BJ (cell line): Measurements from ENCODE around the gene ITPR3. TPM values are rescaled to one million over a fixed set of nuclear protein-coding genes. Genes with fewer than 3 reads are reported as not detected.

Source experiments
- CTCF ChIA-PET: fragments of 350-600 bp; formaldehyde crosslinking; extraction: SDS; loops from one replicate; lab custom pipeline; 2021; ENCODE audit warnings: antibody characterized with exemption, inconsistent platforms; lab: Yijun Ruan, JAX
- POLR2A ChIA-PET: fragments of 300-600 bp; sonication (Branson Sonifier 250); formaldehyde crosslinking; extraction: SDS; loops from one replicate; lab custom pipeline; 2021; ENCODE audit warnings: antibody characterized with exemption; lab: Charles Lee
- DNase-seq: peaks from one replicate; pipeline ENCODE4 v3.0.0-alpha.2; 2011; ENCODE audit warnings: low read depth
- H3K27me3 ChIP-seq: 2 replicates; pipeline ENCODE4 v1.6.0; 2011; ENCODE audit warnings: low read length; ENCODE audit not compliant: control insufficient read depth, insufficient read depth
- H3K36me3 ChIP-seq: 2 replicates; pipeline ENCODE4 v1.5.1; 2011; ENCODE audit warnings: low read length; ENCODE audit not compliant: control insufficient read depth, insufficient read depth
- H3K4me3 ChIP-seq: 2 replicates; pipeline ENCODE4 v1.5.1; 2011; ENCODE audit warnings: low read depth, mild to moderate bottlenecking, control low read depth, low read length
- polyA plus RNA-seq: library from polyadenylated mRNA; depleted of rRNA; stranded (reverse); fragments of >200 nt; gene quantifications from 2 replicates; pipeline ENCODE4 v1.2.3, GENCODE V29; 2011
- TF ChIP-seq, protein P1 (sequence below): IDR thresholded peaks from 2 replicates; pipeline ENCODE4 v1.5.1; 2011; ENCODE audit warnings: low read depth, mild to moderate bottlenecking, control low read depth, inconsistent platforms, low read length, moderate library complexity; ENCODE audit not compliant: insufficient read depth

ITPR3 gene
- polyA plus RNA-seq, 1 experiment, result 16.6 TPM

DNA sequence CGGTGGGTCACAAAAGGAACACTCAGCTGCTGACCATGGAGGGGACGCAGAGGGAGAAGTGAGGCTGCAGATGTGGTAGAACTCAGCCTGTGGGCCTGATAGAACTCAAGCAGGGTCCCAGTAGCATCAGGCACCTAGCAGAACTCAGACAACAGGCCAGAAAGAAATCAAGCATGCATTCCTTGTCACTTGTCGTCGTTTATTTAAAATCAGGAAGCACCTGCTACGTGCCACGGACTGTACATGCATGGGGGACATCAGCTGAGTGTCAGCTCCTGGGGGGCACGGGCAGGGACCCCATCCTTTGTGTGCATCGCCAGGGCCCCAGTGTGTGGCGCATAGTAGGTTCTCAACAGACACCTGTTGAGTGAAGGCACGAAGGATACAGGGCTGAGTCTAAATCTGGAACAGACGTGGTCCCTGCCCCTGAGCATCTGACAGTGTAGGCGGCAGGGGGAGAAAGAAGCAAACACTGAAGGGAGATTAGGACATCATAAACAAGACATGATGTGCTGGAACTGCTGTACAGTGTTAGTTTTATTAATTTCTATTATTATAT is 57.9 kb downstream of the ITPR3 start:
- TF ChIP-seq, protein P1, sequence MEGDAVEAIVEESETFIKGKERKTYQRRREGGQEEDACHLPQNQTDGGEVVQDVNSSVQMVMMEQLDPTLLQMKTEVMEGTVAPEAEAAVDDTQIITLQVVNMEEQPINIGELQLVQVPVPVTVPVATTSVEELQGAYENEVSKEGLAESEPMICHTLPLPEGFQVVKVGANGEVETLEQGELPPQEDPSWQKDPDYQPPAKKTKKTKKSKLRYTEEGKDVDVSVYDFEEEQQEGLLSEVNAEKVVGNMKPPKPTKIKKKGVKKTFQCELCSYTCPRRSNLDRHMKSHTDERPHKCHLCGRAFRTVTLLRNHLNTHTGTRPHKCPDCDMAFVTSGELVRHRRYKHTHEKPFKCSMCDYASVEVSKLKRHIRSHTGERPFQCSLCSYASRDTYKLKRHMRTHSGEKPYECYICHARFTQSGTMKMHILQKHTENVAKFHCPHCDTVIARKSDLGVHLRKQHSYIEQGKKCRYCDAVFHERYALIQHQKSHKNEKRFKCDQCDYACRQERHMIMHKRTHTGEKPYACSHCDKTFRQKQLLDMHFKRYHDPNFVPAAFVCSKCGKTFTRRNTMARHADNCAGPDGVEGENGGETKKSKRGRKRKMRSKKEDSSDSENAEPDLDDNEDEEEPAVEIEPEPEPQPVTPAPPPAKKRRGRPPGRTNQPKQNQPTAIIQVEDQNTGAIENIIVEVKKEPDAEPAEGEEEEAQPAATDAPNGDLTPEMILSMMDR, result no peak
- no peaks in the 10 kb centered on the region for H3K27me3 ChIP-seq
- no peak overlapping the region for H3K4me3 ChIP-seq
- POLR2A ChIA-PET, result no interaction called here
- DNase-seq, result no peak
- H3K36me3 ChIP-seq, result peaks cover 35% of the 10 kb centered on the region
- CTCF ChIA-PET, result interaction anchor here (1.1 kb wide), 1 partner anchor 475 kb away, joined by 3 read pairs; no protein-coding TSS in a partner anchor

DNA sequence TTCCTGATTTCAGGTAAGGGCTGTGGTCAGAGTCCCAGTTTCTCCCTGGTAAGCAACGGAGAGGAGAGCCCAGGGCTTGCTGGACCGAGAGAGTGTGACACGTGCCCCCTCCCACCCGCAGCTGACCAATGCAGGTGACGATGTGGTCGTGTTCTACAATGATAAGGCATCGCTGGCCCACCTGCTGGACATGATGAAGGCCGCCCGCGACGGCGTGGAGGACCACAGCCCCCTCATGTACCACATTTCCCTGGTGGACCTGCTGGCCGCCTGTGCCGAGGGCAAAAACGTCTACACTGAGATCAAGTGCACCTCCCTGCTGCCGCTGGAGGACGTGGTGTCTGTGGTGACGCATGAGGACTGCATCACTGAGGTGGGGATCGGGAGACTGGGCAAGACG is 58.6 kb downstream of the ITPR3 start:
- CTCF ChIA-PET, result interaction anchor here (1.1 kb wide), 1 partner anchor 475 kb away, joined by 3 read pairs; no protein-coding TSS in a partner anchor
- DNase-seq, result no peak
- H3K36me3 ChIP-seq, result peaks cover 40% of the 10 kb centered on the region

GRCh38 chr6:33682341-33682740 is 61.2 kb downstream of the ITPR3 start:
- no peaks in the 10 kb centered on the region for H3K27me3 ChIP-seq
- CTCF ChIA-PET, result interaction anchor here (1.5 kb wide), 1 partner anchor 92 kb away, joined by 4 read pairs; no protein-coding TSS in a partner anchor
- TF ChIP-seq, protein P1, result no peak
- peaks cover 61% of the 10 kb centered on the region for H3K36me3 ChIP-seq
- no peak overlapping the region for H3K4me3 ChIP-seq
- no peak for DNase-seq
- POLR2A ChIA-PET, result no interaction called here

More for the DNA sequence above, 58.6 kb downstream of the ITPR3 start:
- TF ChIP-seq, protein P1, result no peak
- POLR2A ChIA-PET, result no interaction called here
- Histone ChIP-seq H3K27me3 (no peaks in the 10 kb centered on the region), H3K4me3 (no peak overlapping the region)

GRCh38 chr6:33683051-33683571 is 62.0 kb downstream of the ITPR3 start:
- no peaks in the 10 kb centered on the region for H3K27me3 ChIP-seq
- peaks cover 58% of the 10 kb centered on the region for H3K36me3 ChIP-seq
- ChIA-PET CTCF (interaction anchor here (0.9 to 1.1 kb wide), 2 partner anchors 93 to 97 kb away, joined by 3 read pairs; no protein-coding TSS in a partner anchor), POLR2A (no interaction called here)
- H3K4me3 ChIP-seq, result no peak overlapping the region
- TF ChIP-seq, protein P1, result no peak
- no peak for DNase-seq

GRCh38 chr6:33683576-33684427 is 62.7 kb downstream of the ITPR3 start:
- no peak overlapping the region for H3K4me3 ChIP-seq
- peaks cover 56% of the 10 kb centered on the region for H3K36me3 ChIP-seq
- POLR2A ChIA-PET, result no interaction called here
- no peak for DNase-seq
- H3K27me3 ChIP-seq, result no peaks in the 10 kb centered on the region
- TF ChIP-seq, protein P1, result no peak
- CTCF ChIA-PET, result interaction anchor here (0.9 to 1.4 kb wide), 3 partner anchors 17 to 97 kb away, joined by 3 to 7 read pairs (median 3); no protein-coding TSS in a partner anchor
